Heart left ventricle (tissue), 13 donors: Measurements from ENCODE around the gene SLC43A3.

ENCODE experiments used
- CTCF ChIP-seq, 12 donors: fragments of 200-600 bp; sonication (generic) in 4 of 12; IDR thresholded peaks; one replicate each; pipeline versions ENCODE4 v1.5.0 to v1.8.0; 2018 to 2022; ENCODE audit warnings: antibody characterized with exemption in 12 of 12, mild to moderate bottlenecking in 5 of 12
- POLR2A ChIP-seq, 2 donors: fragments of 450-650 bp; IDR thresholded peaks; one replicate each; pipeline ENCODE4 v1.6.1; 2017; ENCODE audit warnings: antibody characterized with exemption in 2 of 2, mild to moderate bottlenecking in 2 of 2, moderate library complexity in 2 of 2
- donor health status: ischemic (EF 13 %, LVEDD 7.1; RV severe dilation, severe dysfunction).
- donor health status: DM: no; HTN: yes; CAD: no.
- donor health status: DM: no; HTN: no; CAD: no.
- donor health status: ischemic (EF 25% LVEDD 6.9; RV normal size, moderate dysfunction).
- donor health status: ischemic (EF 25% LVEDD 5.7; RV mildly dilated, moderate dysfunction).
- donor health status: ischemic (EF 35%, LVEDD 5.7; RV mildly dilated, moderate dysfunction).
- donor health status: nonischemic (EF 11% LVEDD 7.7; RV severe dilation, severe dysfunction).
- donor health status: DM: yes; HTN: yes; CAD: no.
- donor health status: PGD.
- donor health status: ischemic (EF 29% LVEDD 5.4; RV normal size, mild dysfunction).
- donor health status: nonischemic (EF 23%, LVEDD 6.1; RV moderate dilation, normal function).

GRCh38 chr11:57474803-57475115 lies 47.8 kb upstream of the SLC43A3 start:
- no peak for TF ChIP-seq CTCF (IDR thresholded peaks at IDR 0.05)
- TF ChIP-seq POLR2A (IDR thresholded peaks at IDR 0.05) = no peak
